ENCODE measurements around the gene MRPL37.
"Not testable (repeated sequence)": the region's sequence is repeated elsewhere in the genome, so short reads cannot be mapped to it uniquely, and the experiment has no call there.

MRPL37 gene

DNA sequence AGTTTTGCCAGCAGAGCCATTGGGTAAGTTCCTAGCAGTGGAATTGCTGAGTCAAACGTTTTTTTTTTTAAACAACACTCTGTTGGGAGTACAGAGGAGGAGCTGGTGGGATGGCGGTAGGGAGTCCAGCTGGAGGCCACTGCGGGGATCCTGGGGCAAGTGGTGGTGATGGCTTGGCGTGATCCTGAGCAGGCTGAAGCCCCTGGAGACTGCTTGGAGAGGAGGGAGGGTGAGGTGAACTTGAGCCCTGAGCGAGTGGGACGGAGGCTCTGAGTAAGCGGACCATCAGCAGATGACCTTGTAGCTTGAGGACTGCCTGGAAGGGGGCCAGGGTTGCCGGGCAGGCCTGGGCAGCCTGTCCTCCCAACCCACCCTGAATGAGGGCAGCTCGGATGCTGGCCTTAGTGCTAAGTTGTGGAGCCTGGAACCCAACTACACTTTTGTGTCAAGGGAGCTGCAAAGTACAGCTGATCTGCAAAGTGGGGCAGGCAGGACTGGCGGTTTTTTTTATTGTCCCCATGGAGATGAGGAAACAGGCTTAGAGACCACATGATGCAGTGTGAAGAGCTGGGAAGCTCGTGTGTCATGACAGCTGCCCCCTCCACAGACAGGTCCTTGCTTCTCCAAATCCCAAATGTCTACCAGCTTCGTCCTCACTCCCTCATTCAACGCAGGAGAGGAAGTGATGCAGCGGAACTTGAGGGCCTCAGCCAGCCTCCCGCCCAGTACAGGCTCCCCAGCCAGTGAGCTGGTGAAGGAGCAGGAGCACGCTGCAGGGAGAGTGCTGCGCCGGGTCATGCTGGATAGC, 20.2 kb downstream of the MRPL37 start:
- DNase-seq, result no peak

DNA sequence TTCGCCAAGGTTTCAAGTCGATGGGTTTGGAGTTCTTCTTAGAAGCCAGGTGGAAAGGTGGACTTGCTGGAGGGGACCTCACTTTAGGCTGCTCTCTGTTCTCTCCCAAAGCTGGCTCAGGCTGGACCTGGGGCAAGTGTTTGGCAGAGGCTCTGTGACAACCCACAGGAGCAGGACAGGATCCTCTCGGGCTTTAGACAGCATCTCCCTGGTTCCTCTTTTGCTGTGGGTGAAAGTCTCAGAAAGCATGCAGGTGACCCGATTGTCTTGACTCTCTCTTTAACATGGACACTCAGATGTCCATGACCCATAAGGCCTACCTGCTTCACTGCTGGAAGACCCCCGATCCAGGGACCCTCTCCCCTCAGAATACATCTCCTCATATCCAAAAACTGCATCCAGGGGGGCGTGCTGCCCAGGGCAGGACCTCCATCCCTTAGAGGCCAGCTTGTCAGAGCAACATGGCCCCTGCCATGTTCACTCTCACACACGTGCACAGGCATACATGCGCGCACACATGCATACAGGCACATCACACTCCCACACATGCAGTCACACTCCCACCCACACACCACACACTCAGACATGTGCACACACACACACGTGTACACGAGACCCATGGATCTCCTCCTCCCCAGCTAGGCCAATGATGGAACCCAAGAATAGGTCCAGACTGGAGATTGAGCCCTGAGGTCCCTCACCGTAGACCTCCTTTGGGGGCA, 21.3 kb downstream of the MRPL37 start:
- no peak for DNase-seq

DNA sequence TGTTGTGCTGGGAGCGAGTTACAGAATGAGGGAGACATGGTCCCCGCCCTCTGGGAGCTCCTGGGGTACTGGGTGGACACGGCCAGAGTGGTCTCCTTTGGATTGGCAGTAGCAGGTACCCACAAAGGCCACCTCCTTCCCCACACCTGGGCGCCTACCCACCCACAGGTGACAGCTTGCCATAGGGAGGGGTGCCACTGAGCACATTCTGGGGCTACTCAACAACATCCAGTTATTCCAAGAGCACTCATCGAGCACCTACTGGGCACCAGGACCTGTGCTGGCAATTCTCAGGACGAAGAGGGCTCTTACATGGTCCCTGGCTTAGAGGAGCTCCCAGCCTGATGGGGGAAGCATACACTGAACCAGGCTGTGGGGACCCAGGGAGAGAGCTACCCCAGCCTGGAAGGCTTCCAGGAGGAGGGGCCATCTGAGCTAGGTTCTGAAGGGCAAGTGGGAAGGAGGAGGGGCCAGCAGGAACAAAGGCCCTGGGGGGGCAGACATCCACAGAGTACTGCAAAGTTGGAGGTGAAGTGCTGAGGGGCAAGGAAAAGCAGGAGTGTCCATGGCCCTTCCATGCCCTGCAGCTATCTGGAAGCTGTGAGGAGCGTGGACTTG, 22.0 kb downstream of the MRPL37 start:
- no peak for DNase-seq

DNA sequence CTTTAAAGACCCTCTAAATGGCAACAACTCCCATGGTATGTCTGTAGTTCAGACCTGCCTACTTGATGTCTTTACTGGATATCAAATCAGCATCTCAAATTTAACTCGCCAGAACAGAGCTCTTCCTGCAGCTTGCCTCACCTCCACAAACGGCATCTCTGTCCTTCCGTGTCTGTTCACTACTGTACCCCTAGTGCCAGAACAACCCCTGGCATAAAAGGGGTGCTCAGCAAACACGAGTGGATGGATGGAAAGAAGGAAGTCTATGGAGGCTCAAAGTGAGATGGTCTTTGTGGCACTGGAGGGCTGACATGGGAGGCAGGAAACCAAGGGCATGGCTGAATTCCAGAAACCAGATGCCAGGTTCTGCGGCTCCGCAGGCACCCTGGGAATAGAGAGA, 22.7 kb downstream of the MRPL37 start:
- DNase-seq, result no peak

DNA sequence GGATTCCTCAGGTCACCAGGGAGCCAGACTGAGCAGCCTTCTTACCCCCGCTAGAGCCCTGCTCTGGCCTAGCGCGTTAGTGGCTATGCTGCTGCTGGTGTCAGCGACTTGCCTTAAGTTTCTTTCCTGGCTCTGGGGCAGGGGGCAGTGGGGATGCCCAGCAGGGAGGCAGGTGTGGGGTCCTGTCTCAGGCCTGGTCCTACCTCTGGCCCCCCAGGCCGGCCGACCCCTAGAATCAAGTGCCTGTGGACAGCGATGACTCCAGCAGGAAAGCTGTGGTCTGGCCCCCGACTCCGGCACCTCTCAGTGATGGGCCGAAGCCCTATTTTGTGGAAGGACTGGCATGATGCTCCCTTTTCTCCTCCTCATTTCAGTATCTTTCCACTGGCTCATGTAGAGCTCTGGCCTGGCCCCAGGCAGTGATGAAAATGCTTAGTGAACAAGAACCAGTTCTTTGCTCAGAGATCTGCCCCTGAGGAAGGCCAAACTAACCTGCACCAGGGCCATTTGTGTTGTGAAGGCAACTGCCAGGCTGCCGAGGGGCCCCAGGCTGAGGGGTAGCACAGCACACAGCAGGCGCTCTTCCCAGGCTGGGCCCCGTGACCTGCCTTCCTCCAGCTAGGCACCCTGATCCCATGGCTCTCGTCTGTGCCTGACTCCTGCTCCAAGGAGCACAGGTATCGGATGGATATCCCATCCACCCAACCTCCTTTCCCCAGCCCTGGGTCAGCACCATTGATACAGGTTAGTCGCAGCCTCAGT, 23.7 kb downstream of the MRPL37 start:
- no peak for DNase-seq

DNA sequence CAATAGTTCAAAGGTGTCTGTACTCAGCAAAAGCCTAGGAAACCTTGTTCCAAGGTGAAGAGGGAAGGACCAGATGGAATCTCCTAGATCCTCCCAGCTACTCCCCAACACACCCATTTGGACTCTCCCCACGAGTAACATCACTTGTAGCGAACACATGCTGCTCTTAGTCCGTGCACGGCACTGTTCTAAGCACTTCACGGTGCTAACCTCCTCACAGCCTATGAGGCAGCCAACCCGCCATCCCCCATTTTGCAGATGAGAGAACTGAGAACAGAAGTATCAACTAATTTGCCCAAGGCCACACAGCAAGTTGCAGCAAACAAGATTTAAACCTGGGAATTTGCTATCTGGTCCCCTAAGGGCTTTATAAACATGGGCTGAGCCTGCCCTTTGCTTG, 24.3 kb downstream of the MRPL37 start:
- no peak for DNase-seq

DNA sequence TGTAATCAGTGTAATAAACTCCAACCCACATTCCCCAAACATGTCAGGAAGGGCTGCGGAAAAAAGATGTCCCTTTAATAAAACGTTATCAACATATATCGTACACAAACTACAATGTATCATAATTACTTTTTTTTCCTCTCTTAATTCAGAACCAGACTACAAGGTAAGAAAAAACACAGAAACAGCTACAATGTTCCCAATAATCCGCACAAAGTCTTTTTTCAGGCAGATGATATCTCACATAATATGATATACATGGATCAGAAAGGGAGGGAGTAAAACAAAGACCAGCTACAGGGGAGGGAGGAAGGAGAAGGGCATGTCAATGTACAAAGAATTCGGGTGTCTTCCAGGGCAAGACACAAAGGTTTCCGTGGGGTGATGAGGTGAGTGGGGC, 25.4 kb downstream of the MRPL37 start:
- DNase-seq, result no peak

DNA sequence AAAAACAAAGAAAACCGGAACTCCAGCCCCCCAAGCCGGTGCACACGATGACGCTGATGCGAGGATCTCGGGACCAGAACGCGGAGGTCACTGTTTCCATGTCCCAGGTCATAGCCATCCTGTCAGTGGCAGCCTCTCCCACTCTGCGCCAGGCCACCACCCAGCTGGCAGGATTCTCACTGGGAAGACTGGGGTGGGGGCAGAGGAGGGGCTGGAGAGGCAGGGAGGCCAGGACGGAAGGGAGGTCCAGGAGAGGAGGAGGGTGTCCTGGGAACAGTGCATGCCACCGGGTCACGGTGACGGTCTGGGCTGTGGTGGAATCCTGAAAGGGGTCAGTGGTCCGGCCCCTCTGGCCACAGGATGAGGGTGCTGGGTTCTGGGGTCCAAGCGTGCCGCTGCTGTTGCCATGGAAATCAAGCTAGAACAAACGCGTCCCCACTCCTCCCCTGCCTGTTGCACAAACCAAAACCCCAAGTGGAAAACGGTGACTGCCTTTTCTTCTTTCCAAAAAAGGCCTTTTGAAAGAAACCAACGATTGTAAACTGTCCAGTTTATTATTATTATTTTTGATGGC, 26.1 kb downstream of the MRPL37 start:
- DNase-seq, result no peak

DNA sequence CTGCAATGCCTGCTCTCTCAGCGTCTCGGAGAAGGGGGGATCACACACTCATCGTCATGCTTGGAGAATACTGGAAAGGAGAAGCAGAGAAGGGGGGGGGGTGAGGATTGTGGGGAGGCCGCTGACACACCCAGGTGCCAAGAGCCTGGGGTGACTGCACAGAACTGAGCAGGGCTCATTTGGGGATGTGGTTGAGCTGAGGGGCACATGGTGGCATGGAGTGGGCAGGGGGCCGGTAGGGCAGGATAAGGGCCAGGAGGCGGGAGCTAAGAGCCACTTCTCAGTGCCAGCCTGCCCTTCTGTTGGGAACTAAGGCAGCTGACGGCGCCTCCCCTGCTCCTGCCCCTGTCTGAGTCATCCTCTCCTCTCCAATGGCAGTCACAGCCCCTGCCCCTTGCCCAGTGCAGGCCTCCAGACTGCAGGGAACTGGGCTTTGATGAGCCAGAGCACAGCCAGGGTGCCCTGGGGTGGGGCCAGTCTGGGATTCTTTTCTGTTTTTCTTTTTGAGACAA, 27.2 kb downstream of the MRPL37 start:
- no peak for DNase-seq

DNA sequence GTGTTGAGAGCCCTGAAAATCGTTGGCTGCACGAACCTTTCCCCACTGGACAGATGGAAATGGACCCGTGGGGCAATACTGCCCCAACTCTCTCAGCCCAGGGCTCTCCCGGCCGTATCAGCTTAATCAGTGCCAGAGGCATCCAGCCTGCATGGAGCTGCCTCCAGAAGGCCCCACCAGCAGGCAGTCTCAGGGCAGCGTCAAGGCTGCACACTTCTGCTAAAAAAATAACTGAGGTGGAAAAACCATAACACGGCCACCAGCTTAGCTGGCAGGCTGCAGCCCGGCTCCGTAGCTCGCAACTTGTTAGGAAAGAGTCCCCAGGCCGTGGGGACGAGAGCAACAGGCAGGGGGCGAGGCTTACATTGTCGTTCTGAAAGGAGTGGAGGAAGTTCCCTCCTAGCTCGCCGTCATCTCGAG, 27.9 kb downstream of the MRPL37 start:
- no peak for DNase-seq

DNA sequence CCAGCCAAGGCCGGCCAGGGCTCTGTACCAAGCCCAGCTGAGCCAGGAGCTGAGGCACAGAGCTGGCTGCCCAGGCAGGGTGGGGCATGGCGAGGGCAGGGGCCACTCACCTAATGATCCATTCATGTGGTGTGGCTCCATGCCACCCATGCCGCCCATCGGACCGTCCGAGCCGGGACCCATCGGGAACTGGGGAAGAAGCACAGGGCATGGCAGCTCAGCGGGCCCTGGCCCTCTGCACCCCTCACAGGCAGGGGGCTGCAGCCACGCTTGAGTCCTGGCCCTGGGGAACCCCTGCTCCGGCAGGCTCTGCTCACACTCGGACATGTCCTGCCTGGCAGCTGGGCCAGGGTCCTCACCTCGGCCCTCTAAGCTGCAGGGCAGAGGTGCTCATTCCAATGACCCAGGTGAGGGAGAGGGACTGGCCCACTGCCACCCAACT, 28.7 kb downstream of the MRPL37 start:
- no peak for DNase-seq

DNA sequence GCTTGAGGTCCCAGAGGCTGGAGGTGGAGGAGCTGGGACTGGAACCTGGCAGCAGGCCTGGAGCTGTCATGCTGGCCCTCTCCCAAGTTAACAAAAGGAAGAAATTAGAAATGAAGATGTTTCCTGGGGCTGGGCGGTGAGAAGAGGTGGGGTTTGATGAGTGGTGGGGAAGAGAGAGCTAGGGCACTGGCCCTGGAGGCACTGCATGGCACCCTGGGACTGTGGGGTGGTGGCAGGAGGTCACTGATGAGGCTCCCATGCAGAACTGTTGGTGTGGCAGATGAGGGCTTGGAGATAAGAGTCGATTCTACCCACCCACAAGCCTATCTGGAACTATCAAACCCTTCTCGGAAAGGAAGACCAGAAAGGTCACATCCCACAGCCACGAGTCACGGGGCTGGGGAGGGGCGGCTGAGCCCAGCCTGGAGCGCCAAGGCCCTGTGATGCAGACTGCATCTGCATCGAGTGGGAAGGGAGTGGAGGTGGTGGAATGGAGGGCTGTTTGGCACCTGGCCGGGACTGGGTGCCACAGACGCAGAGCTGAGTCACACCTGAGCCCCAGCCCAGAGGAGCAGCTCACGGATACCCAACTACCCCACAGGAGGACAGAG, 29.4 kb downstream of the MRPL37 start:
- DNase-seq, result no peak

DNA sequence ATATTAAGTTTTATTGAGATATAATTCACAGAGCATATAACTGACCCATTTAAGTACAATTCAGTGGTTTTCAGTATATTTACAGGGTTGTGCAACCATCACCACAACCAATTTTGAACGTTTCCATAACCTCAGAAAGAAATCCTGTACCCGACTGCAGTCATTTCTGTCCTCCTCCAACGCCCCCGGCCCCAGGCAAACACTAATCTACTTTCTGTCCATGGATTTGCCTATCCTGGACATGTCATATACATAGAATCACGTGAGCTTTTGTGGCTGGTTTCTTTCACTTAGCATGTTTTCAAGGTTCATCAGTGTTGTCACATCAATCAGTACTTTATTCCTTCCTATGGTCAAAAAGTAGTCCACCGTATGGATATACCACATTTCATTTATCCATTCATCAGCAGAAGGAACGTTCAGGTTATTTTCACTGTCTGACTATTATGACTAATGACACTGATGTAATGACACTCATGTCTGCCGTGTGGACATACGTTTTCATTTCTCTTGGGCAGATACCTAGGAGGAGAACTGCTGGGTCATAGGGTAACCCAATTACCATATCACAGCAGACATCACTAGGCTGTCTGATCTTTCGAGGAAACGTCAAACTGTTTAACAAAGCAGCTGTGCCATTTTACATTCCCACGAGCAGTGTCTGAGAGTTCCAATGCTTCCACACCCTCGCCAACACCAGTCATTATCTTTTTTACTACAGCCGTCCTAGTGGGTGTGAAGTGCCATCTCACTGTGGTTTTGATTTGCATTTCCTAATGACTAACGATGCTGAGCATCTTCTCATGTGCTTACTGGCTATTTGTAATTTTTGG, 30.8 kb downstream of the MRPL37 start:
- DNase-seq, result no peak

DNA sequence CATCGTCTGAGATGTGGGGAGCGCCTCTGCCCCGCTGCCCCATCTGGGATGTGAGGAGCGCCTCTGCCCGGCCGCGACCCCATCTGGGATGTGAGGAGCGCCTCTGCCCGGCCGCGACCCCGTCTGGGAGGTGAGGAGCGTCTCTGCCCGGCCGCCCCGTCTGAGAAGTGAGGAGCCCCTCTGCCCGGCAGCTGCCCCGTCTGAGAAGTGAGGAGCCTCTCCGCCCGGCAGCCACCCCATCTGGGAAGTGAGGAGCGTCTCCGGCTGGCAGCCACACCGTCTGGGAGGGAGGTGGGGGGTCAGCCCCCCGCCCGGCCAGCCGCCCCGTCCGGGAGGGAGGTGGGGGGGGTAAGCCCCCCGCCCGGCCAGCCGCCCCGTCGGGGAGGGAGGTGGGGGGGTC, 33.2 kb downstream of the MRPL37 start:
- DNase-seq, result not testable (repeated sequence)

DNA sequence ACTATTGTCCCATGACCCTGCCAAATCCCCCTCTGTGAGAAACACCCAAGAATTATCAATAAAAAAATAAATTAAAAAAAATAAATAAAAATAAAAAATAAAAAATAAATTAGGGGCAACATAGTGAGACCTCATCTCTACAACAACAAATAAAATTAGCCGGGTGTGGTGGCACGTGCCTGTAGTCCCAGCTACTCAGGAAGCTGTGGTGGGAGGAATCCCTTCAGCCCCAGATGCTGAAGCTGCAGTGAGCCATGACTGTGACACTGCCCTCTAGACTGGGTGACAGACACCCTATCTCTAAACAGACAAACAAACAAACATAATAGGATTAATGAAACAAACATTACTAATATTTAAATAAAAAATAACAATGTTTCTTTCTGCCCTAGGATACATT, 34.3 kb downstream of the MRPL37 start:
- no peak for DNase-seq

DNA sequence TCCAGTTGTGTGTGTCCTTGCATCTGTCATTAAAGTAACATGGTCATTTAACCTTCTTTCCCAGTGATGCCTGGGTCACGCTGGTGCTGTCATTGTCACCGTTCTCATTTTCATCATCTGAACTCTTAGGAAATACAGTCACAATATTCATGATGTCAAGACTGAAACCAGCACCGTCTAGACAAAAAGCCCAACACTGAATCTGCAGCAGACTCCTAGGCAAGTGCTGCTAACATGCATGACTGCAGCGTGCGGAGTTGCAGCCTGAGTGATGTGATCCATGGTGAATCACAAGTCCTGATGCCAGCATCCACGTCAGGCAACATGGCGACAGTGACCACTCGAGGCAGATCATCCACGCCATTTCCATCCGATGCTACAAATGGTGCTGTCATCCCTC, 37.6 kb downstream of the MRPL37 start:
- DNase-seq, result no peak

DNA sequence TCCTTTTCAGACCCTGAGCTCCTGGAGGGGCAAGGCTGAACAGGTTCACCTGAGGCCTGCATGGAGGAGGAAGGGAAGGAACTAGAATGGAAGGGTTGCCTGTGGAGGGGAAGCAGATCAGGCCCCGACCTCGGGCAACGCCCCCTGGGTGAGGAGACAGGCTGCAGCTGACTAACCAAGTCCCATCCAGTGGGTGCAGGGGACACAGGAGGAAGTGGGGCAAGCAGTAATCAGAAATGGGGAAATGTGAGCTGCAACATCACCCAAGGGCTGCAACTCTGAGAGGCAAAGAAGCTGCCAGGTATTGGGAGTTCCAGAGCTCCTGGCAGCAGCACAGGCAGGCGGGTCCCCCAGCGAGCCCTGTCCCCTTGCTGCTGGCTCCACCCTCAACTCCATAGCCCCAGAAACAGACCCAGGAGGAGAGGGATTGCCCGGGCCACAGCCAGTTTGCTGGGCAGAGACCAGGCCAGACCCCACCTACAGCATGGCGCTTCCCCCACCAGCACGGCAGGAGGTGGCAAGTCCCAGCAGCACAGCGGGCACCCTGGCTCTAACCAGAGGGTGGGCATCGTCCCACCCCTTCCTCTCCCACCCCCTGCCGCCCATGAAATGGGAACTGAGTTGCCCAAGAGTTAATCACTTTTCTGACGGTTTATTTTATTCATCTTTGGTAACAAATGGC, 38.5 kb downstream of the MRPL37 start:
- DNase-seq, result no peak

DNA sequence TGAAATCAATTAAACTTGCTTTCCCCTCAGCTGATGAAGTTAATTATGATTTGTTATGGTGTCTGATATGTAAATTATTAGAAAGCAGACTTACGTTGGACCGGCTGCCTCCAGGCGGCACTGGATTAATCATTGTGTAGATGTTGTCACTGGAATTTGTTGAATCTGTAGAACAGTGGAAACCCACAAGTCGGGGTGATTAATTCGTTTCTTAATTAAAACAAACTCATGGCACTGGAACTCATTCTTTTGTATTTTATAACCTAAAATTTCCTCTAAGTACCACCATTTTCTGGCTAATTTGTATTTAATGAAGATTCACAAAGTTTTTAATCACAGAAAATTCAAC, 39.0 kb downstream of the MRPL37 start:
- DNase-seq, result no peak

DNA sequence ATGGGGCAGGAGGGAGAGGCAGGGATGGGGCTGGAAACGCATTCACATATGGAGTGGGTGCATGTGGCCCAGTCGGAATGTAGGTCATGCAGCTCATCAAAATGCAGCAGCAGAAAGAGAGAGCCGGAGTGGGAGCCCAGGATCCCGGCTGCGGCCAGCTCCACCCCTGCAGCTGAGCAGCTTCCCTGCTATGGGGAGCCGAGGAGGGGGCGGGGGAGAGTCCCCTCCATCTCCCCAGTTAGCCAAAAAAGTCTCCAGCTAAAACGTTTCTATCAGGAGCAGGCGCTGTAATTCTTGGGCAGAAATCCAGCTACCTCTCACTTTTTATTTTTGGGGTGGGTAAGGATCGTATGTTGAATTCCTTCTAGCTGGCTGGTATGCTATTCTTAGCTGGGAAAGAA, 39.7 kb downstream of the MRPL37 start:
- no peak for DNase-seq

DNA sequence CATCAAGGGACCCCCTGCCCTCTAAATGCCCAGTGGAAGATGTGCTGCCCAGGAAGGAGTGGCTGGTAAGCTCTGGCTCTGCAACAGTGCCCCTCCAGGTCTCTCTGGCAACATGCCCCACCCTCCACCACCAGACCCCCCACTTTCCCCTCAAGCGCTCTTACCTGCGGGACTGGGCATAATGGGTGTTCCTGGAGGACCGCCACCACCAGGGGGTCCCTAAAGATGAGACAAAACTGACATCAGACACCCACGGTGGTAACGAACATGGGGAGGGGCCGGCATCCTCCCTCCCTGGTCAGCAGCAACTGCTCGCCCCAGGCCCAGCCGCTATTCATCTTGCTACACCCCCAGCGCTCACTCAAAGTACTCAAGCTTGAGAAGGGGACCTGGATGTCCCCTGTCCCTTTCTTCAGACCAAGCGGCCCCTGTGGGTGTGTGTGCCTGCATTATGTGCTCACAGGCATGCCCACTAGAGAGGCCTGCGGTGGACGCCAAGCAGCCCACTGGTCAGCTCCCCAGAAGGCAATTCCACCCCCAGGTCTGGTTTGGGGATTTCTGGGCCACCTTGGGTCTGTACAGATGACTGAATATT, 40.9 kb downstream of the MRPL37 start:
- DNase-seq, result no peak
